ENCODE measurements around the gene TPRG1L.
"Not testable (repeated sequence)": the region's sequence is repeated elsewhere in the genome, so short reads cannot be mapped to it uniquely, and the experiment has no call there.

The TPRG1L gene

GRCh38 chr1:3624200-3625136 is at the start of gene TPRG1L:
Gene TPRG1L, plus strand, starts transcription at chr1:3625015. Its CDS starts 58 bp downstream, at chr1:3625073.
- peak; percentile 96 for DNase-seq (ENCODE audit: low read depth, low spot score)

GRCh38 chr1:3575515-3575914 is 49.3 kb upstream of the TPRG1L start:
- DNase-seq (ENCODE audit: low read depth, low spot score), result not testable (repeated sequence)

GRCh38 chr1:3575993-3576392 is 48.8 kb upstream of the TPRG1L start:
- DNase-seq (ENCODE audit: low read depth, low spot score), result no peak

GRCh38 chr1:3577300-3577699 is 47.5 kb upstream of the TPRG1L start:
- DNase-seq (ENCODE audit: low read depth, low spot score), result no peak

- no peak for DNase-seq (ENCODE audit: low read depth, low spot score)
Observed at GRCh38 chr1:3577711-3578432, 46.9 kb upstream of the TPRG1L start.

GRCh38 chr1:3578433-3578805 is 46.4 kb upstream of the TPRG1L start:
- DNase-seq (ENCODE audit: low read depth, low spot score), result no peak

GRCh38 chr1:3578906-3579305 is 45.9 kb upstream of the TPRG1L start:
- no peak for DNase-seq (ENCODE audit: low read depth, low spot score)

- DNase-seq (ENCODE audit: low read depth, low spot score), result no peak
Observed at GRCh38 chr1:3579626-3580025, 45.2 kb upstream of the TPRG1L start.

- no peak for DNase-seq (ENCODE audit: low read depth, low spot score)
Observed at GRCh38 chr1:3580231-3580630, 44.6 kb upstream of the TPRG1L start.

- DNase-seq (ENCODE audit: low read depth, low spot score), result no peak
Observed at GRCh38 chr1:3581296-3582036, 43.3 kb upstream of the TPRG1L start.

GRCh38 chr1:3583751-3584150 is 41.1 kb upstream of the TPRG1L start:
- DNase-seq (ENCODE audit: low read depth, low spot score), result not testable (repeated sequence)

GRCh38 chr1:3584915-3585314 is 39.9 kb upstream of the TPRG1L start:
- no peak for DNase-seq (ENCODE audit: low read depth, low spot score)

GRCh38 chr1:3585353-3585868 is 39.4 kb upstream of the TPRG1L start:
- not testable (repeated sequence) for DNase-seq (ENCODE audit: low read depth, low spot score)

GRCh38 chr1:3585940-3586568 is 38.8 kb upstream of the TPRG1L start:
- no peak for DNase-seq (ENCODE audit: low read depth, low spot score)

- DNase-seq (ENCODE audit: low read depth, low spot score), result no peak
Observed at GRCh38 chr1:3586986-3587759, 37.6 kb upstream of the TPRG1L start.

GRCh38 chr1:3588395-3588794 is 36.4 kb upstream of the TPRG1L start:
- DNase-seq (ENCODE audit: low read depth, low spot score), result no peak

GRCh38 chr1:3590139-3590763 is 34.6 kb upstream of the TPRG1L start:
- DNase-seq (ENCODE audit: low read depth, low spot score), result no peak

- no peak for DNase-seq (ENCODE audit: low read depth, low spot score)
Observed at GRCh38 chr1:3590951-3591865, 33.6 kb upstream of the TPRG1L start.

- no peak for DNase-seq (ENCODE audit: low read depth, low spot score)
Observed at GRCh38 chr1:3593334-3593733, 31.5 kb upstream of the TPRG1L start.

Data from activated naive CD8-positive, alpha-beta T cell treated with anti-CD3 and anti-CD28 coated beads, Interleukin-2, amount 50 U/mL, for 16 hours (primary cell).